GM18907 (cell line): ENCODE measurements around the gene MMP15.
A peak's percentile ranks its signal among the peaks of the same experiment; 100 is the strongest.
"Not testable (repeated sequence)": the region's sequence is repeated elsewhere in the genome, so short reads cannot be mapped to it uniquely, and the experiment has no call there.

Experiments used
- ATAC-seq: cut with Tn5 transposase; IDR thresholded peaks from one replicate; pipeline ENCODE4 v1.9.1; 2021; ENCODE audit warnings: mild to moderate bottlenecking, moderate library complexity; ENCODE audit not compliant: unreplicated experiment

Gene MMP15

DNA sequence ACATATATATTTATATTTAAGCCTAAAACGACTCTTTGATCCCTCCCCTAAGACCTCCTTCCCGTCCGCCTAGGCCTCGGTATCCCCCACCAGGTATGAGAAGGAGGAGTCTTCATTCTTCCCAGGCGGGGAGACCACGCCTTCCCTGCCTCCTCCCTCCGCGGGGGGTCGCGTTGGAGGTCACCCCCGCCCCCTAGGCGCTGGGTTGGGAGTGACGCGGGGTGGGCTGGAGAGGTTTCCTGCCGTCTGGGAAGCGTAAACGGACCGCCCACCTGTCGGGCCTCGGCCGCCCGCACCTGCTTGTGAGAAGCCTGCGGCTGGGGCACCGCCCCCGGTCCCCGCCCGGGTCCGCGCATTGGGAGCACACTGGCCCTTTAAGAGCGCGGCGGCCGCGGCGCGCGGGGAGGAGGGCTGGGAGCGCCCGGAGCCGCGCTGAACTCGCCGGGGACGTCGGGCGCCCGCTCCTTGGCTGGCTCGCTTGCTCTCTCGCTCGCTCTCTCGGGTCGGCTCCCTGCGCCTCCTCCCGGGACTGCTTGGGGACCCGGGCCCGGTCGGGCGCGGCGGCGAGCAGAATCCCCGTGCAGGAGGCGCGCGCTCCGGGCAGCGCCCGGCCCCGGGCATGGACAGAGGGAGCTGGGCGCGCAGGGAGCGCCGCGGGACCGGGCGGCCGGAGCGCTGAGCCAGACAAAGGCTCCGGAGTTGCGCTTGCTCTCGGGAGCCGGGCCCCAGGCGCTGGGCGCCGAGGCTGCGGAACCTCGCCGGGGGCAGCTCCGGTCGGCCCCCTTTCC lies at the start of gene MMP15:
Gene MMP15, plus strand, starts transcription at position 404 of the 788 bp plus-strand sequence. CDS start 597 bp downstream, outside the sequence.
- peak; percentile 64 for ATAC-seq

- no peak for ATAC-seq
These were observed 49.2 kb upstream of the MMP15 start for GRCh38 chr16:57976331-57976796.

GRCh38 chr16:57977418-57978069 lies 48.0 kb upstream of the MMP15 start:
- no peak for ATAC-seq

GRCh38 chr16:57978070-57978465 lies 47.5 kb upstream of the MMP15 start:
- not testable (repeated sequence) for ATAC-seq

DNA sequence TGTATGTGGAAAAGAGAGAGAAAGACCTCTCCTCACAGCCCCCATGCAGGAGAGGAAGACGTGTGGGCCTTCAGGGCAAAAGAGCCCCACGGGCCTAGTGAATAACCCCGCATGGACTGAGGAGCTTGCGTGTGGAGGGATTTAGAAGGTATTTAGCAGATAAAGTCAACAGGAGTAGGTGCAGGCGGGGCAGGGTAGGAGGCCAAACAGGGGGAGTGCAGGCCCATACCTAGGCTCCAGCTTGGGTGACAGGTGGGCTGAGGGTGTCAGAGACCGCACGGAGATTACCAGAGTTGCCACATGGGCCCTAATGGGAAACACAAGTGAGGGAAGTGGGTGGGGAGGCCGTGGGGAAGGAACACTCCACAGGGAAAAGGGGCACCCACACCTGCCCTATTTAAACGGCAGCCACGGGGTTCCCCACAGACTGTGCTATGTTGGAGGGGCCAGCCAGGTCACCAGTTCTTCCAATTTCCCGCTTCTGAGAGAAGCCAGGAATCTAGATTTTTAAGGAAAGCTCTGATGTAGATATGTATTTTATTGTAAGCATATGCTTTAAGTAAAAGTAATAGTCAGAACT lies 46.5 kb upstream of the MMP15 start:
- no peak for ATAC-seq

DNA sequence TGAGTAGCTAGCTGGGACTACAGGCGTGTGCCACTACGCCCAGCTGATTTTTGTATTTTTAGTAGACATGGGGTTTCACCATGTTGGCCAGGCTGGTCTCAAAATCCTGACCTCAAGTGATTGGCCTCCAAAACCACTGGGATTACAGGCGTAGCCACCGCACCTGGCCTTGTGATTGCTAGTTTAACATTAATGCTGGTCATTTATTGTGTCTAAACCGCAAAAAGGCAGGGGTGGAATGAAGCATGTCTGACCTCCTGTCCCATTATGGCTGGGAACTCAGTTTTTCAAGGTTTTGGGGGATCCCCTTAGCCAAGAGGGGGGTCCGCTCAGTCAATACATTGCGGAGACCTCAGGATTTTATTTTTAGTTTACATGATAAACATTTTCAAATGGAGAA lies 43.9 kb upstream of the MMP15 start:
- ATAC-seq: no peak

- no peak for ATAC-seq
These were observed 43.2 kb upstream of the MMP15 start for GRCh38 chr16:57982385-57982784.

- peak; percentile 67 for ATAC-seq
These were observed 40.9 kb upstream of the MMP15 start for GRCh38 chr16:57984443-57985203.

DNA sequence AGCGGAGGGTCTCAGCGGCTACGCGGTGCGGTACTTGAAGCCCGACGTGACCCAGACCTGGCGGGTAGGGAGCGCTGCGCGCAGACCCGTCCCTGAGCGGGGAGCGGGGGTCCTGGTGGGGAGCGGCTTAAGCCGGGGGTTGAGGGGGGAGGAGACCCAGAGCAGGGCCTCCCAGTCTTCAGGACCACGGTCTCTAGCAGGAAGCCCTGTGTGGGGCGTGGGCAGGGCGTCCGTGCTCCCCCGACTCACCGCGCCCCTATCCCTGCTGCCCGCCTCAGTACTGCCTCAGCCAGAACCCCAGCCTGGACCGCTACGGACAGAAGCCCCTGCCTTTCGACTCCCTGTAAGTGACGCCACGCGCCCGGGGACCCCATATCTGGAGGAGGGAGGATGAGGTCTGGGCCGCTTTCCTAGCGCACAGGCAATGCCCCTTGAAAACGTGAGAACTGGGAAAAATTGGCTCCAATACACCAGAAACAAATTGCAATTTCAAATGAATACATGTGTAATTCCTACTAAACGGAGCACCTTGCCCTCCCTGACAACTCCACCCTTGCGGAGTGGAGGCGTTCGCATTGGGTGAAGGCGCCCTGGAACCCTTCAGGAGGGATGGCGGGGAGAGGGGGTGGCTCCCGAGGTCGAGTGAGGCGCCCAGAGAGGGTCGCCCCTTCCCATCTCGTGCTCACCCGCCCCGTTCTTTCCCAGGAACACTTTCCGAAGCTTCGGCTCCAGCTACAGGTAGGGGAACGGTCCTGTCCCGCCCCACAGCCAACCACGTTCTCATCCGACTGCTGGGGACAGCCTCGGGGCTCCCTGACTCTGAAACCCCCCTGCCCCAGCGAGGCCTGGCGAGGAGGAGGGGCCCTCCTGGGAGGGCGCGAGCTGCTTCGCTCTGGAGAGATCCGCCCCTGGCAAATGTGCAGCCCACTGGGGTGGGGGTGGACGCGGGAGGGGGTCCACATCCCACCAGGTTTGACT lies 40.1 kb upstream of the MMP15 start:
- ATAC-seq: peak; percentile 21

DNA sequence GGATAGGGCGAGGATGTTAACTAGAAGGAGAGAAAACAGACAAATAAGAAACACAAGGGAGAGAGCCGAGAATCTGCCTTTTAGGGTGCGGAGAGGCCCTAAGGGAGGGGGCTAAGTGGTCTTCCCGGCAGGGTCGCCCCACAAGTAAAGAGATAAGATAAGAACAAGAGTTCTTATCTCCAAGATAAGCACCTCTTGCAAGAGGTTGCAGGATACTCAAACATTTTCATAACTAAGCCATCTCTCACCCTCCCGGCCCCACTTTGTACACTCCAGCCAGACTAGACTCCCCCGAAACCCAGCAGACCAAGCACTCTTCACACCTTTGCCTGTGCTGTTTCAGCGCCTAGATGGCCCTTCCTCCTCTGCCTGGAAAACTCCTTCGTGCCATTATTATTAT lies 39.4 kb upstream of the MMP15 start:
- no peak for ATAC-seq

- no peak for ATAC-seq
These were observed 37.9 kb upstream of the MMP15 start for GRCh38 chr16:57987441-57988177.

- ATAC-seq: no peak
These were observed 36.6 kb upstream of the MMP15 start for GRCh38 chr16:57988929-57989328.

DNA sequence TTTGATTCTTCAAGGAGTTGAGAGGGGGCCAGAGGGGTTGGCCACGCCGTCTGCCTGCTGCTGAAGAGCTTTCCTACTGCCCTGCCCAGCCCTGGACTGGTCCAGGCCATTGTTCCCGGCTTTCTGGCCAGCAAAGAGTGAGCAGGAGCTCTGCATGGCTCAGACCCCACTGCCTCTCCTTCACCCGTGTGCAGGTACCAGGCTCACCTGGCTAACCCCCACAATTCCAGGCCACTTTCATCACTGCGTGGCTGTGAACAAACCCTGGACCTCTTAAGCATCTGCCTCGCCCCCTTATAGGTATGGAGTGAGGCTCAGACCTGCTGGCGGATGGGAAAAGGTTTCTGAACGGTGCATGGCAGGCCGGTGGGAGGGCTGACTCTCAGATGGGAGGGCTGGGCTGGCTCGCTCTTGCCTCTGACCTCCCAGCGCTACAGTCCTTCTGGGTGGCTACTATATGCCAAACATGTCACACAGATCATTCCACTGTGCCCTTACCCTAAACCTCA lies 33.9 kb upstream of the MMP15 start:
- no peak for ATAC-seq

DNA sequence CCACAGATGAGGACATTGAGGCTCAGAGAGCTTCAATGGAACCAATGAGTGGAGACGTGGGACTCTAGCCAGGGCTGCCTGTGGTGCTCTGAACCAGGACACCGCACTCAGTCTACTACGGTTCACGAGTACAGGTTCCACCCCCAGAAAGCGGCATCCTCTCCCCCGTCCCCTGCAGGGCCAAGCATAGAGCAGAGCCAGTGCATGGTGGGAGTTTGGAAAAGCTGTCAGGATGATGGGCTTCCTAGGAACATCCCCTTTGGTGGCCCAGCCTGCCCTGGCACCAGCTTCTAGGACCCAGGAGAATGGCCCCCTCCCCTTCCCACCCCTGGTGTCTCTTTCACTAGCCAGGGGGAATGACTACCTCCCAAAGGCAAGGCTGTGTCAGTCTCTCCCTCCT lies 33.5 kb upstream of the MMP15 start:
- ATAC-seq: no peak

DNA sequence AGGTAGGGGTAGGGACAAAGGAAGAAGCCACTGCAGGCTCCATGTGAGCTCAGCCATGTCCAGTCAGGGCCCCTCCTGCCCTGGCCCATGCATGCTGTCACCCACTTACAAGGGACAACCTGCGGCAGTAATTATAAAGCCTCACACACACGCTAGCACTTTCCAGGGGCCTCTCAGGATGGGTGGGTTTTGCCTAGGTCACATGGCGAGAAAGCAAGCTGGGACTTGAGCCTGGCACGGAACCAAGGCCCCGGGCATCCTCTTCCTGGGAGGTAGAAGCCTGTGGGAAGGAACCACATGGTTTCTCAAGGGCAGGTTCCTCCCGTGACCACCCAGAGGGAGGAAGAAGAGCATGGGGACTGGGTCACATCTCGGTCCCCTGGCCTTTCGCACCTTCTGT lies 32.1 kb upstream of the MMP15 start:
- ATAC-seq: no peak

GRCh38 chr16:57993897-57994296 lies 31.7 kb upstream of the MMP15 start:
- ATAC-seq: no peak

DNA sequence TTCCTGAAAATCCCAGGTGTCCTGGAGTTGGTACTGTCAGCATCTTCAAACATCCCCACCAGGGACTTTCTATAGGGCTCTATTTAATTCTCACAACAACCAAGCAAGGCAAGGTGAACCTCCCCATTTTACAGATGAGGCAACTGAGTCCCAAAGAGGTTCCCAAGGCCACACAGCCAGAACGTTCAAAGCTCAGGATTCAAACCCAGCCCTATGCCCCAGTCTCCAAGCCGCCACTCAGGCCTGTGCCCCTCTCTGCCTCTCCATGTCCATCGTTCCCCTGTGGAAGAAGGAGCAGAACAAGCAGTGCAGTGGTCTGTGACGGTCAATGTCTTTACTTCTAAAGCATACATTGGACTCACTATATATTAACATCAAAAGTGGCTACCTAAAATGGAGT lies 31.2 kb upstream of the MMP15 start:
- ATAC-seq: no peak

DNA sequence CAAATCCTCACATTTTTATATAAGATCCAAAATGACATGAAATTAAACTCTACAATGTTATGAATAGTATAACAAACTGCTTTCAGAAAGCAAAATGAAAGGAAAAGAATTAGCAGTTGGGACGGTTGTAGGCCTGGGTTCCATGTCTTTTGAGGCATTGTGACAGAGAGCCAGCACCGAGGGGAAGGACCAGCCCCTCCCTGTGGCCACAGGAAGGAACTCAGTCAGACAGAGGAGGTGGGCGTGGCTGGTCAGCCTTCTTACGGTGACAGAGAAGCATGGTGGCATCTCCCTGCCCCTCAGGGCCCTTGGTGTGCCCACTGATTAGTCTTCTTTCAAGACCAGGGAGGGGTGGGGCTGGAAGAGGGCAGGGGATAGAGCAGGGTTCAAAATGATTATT lies 30.8 kb upstream of the MMP15 start:
- ATAC-seq: peak; percentile 55

- no peak for ATAC-seq
These were observed 29.7 kb upstream of the MMP15 start for GRCh38 chr16:57995721-57996405.
